Measurements from ENCODE around the gene CXCL8. TPM values are rescaled to one million over a fixed set of nuclear protein-coding genes. Genes with fewer than 3 reads are reported as not detected.

CXCL8 gene
- polyA plus RNA-seq, 1 donor from 2014 or later = not detected

- Histone ChIP-seq H3K4me2 (ENCODE audit: low read length) (no peak overlapping the region), H3K9ac (ENCODE audit: low read length) (no peak overlapping the region), H3K79me2 (replicated peaks; ENCODE audit: insufficient read depth, low read length) (no peaks in the 10 kb centered on the region), H3K27ac (ENCODE audit: low read length) (no peak overlapping the region), H3K36me3 (ENCODE audit: insufficient read depth, low read length) (no peaks in the 10 kb centered on the region), H3K4me3 (ENCODE audit: low read length) (no peak overlapping the region), H4K20me1 (ENCODE audit: insufficient read depth) (no peaks in the 10 kb centered on the region), H3K9me2 (ENCODE audit: insufficient read depth, low read length) (no peaks in the 10 kb centered on the region), H2AFZ (ENCODE audit: low read depth, low read length) (no peak overlapping the region), H3K27me3 (ENCODE audit: insufficient read depth, low read depth, low read length) (no peaks in the 10 kb centered on the region), H3K9me3 (ENCODE audit: low read length) (no peaks in the 10 kb centered on the region), H3F3A (ENCODE audit: insufficient read depth, low read length, poor library complexity, severe bottlenecking) (no peaks in the 10 kb centered on the region)
- TF ChIP-seq EP300 (conservative IDR thresholded peaks at IDR 0.05; ENCODE audit: poor library complexity, severe bottlenecking) (peak; percentile 13), RAD21 (conservative IDR thresholded peaks at IDR 0.05) (no peak)
These were observed 46.6 kb upstream of the CXCL8 start for GRCh38 chr4:73693811-73694210.

- Histone ChIP-seq H2AFZ (ENCODE audit: low read depth, low read length) (no peak overlapping the region), H3K9me3 (ENCODE audit: low read length) (no peaks in the 10 kb centered on the region), H3K79me2 (replicated peaks; ENCODE audit: insufficient read depth, low read length) (no peaks in the 10 kb centered on the region), H3K9me2 (ENCODE audit: insufficient read depth, low read length) (no peaks in the 10 kb centered on the region), H3K27me3 (ENCODE audit: insufficient read depth, low read depth, low read length) (no peaks in the 10 kb centered on the region), H3K27ac (ENCODE audit: low read length) (no peak overlapping the region), H3F3A (ENCODE audit: insufficient read depth, low read length, poor library complexity, severe bottlenecking) (no peaks in the 10 kb centered on the region), H3K4me2 (ENCODE audit: low read length) (no peak overlapping the region), H4K20me1 (ENCODE audit: insufficient read depth) (no peaks in the 10 kb centered on the region), H3K4me3 (ENCODE audit: low read length) (no peak overlapping the region), H3K9ac (ENCODE audit: low read length) (no peak overlapping the region), H3K36me3 (ENCODE audit: insufficient read depth, low read length) (no peaks in the 10 kb centered on the region)
- TF ChIP-seq RAD21 (conservative IDR thresholded peaks at IDR 0.05) (no peak), CTCF (IDR thresholded peaks at IDR 0.05; ENCODE audit: poor library complexity, severe bottlenecking) (no peak), TAF1 (IDR thresholded peaks at IDR 0.05; ENCODE audit: low read depth) (no peak), EP300 (conservative IDR thresholded peaks at IDR 0.05; ENCODE audit: poor library complexity, severe bottlenecking) (no peak), SMC3 (conservative IDR thresholded peaks at IDR 0.05; ENCODE audit: poor library complexity) (no peak), MXI1 (conservative IDR thresholded peaks at IDR 0.05; ENCODE audit: poor library complexity, severe bottlenecking) (no peak), EZH2 (IDR thresholded peaks at IDR 0.05; ENCODE audit: borderline replicate concordance, insufficient read depth, low read length, poor library complexity, severe bottlenecking) (no peak), POLR2AphosphoS5 (IDR thresholded peaks at IDR 0.05) (no peak)
- TF ChIP-seq, protein P1, sequence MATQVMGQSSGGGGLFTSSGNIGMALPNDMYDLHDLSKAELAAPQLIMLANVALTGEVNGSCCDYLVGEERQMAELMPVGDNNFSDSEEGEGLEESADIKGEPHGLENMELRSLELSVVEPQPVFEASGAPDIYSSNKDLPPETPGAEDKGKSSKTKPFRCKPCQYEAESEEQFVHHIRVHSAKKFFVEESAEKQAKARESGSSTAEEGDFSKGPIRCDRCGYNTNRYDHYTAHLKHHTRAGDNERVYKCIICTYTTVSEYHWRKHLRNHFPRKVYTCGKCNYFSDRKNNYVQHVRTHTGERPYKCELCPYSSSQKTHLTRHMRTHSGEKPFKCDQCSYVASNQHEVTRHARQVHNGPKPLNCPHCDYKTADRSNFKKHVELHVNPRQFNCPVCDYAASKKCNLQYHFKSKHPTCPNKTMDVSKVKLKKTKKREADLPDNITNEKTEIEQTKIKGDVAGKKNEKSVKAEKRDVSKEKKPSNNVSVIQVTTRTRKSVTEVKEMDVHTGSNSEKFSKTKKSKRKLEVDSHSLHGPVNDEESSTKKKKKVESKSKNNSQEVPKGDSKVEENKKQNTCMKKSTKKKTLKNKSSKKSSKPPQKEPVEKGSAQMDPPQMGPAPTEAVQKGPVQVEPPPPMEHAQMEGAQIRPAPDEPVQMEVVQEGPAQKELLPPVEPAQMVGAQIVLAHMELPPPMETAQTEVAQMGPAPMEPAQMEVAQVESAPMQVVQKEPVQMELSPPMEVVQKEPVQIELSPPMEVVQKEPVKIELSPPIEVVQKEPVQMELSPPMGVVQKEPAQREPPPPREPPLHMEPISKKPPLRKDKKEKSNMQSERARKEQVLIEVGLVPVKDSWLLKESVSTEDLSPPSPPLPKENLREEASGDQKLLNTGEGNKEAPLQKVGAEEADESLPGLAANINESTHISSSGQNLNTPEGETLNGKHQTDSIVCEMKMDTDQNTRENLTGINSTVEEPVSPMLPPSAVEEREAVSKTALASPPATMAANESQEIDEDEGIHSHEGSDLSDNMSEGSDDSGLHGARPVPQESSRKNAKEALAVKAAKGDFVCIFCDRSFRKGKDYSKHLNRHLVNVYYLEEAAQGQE (IDR thresholded peaks at IDR 0.05; ENCODE audit: borderline replicate concordance) = no peak
These were observed 42.2 kb upstream of the CXCL8 start for GRCh38 chr4:73698217-73698616.

DNA sequence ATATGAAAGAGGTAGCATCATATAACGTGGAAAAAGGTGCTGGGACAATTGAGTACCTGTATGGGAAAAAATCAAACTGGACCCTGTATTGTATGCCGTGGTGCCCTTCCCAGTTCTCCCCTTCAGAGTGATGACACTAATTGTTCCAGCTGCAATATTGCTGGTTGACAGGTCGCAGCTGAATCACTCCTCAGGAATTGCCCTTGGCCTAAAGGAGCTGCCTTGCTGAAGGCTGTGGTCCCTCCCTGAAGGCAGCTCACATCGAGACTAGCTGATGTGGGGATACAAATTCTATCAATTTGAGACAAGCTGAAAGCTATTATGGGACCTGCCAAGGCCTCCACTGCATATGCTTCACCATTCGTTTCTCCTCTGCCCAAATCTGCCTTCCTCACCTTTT is 39.3 kb upstream of the CXCL8 start:
- Histone ChIP-seq H3K4me2 (ENCODE audit: low read length) (no peak overlapping the region), H3K79me2 (replicated peaks; ENCODE audit: insufficient read depth, low read length) (no peaks in the 10 kb centered on the region), H3K9me2 (ENCODE audit: insufficient read depth, low read length) (no peaks in the 10 kb centered on the region), H3F3A (ENCODE audit: insufficient read depth, low read length, poor library complexity, severe bottlenecking) (no peaks in the 10 kb centered on the region), H3K9me3 (ENCODE audit: low read length) (no peaks in the 10 kb centered on the region), H3K27ac (ENCODE audit: low read length) (no peak overlapping the region), H2AFZ (ENCODE audit: low read depth, low read length) (no peak overlapping the region), H4K20me1 (ENCODE audit: insufficient read depth) (no peaks in the 10 kb centered on the region), H3K36me3 (ENCODE audit: insufficient read depth, low read length) (no peaks in the 10 kb centered on the region), H3K4me3 (ENCODE audit: low read length) (no peak overlapping the region), H3K9ac (ENCODE audit: low read length) (no peak overlapping the region), H3K27me3 (ENCODE audit: insufficient read depth, low read depth, low read length) (no peaks in the 10 kb centered on the region)
- no peak for TF ChIP-seq SMC3 (conservative IDR thresholded peaks at IDR 0.05; ENCODE audit: poor library complexity)
- TF ChIP-seq TAF1 (IDR thresholded peaks at IDR 0.05; ENCODE audit: low read depth) = no peak
- no peak for TF ChIP-seq EZH2 (IDR thresholded peaks at IDR 0.05; ENCODE audit: borderline replicate concordance, insufficient read depth, low read length, poor library complexity, severe bottlenecking)
- TF ChIP-seq EP300 (conservative IDR thresholded peaks at IDR 0.05; ENCODE audit: poor library complexity, severe bottlenecking) = no peak
- TF ChIP-seq CTCF (IDR thresholded peaks at IDR 0.05; ENCODE audit: poor library complexity, severe bottlenecking) = no peak
- no peak for TF ChIP-seq MXI1 (conservative IDR thresholded peaks at IDR 0.05; ENCODE audit: poor library complexity, severe bottlenecking)
- TF ChIP-seq RAD21 (conservative IDR thresholded peaks at IDR 0.05) = no peak
- TF ChIP-seq, protein P1 (IDR thresholded peaks at IDR 0.05; ENCODE audit: borderline replicate concordance) = no peak
- no peak for TF ChIP-seq POLR2AphosphoS5 (IDR thresholded peaks at IDR 0.05)

Measured in neural cell (in vitro differentiated cells).